ENCODE data around the gene AQP10.

The AQP10 gene

DNA sequence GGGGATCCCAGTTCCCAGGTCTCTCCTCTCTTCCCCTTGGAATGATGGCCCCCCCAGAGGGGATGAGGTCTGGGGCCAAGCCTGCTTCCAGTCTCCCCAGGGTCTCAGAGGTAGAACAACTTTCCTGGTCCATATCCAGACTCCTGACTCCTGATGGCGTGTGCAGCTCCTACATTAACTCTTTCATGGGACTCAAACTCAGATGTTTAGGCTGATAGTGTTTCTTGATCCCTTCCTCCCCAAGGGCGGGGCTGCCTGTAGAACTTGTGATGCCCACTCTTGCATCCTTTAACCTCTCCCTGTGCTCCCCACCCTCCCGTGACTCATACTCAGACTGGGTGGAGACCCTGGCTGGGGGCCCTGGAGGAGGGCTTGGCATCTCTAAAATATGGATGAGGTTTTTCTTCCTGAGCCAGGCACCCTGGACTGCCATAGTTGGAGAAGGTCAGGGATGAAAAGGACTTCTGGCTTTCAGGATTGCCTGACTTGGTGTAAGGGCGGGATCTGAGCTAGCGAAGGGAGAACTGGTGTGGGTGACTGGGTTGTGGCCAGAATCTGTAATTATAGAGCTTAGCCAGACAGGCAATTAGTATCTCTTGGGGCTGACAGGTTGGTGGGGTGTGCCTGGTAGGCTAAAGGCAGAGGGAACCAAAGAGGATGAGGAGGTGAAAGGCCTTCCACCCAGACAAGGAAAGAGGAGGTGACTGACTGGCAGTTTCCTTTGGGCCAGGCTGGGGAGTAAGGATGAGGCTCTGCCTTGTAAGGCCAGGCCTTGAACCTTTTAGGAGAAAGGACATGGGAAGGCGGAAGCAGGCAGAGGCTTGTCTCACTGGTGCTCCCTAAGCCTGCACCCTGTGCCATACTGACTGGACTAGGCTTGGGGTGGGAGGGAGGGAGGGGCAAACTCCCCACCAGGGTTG lies 5.9 kb downstream of the AQP10 start:
- Histone ChIP-seq H3K27me3 (ENCODE audit: insufficient read depth, low read depth) (peaks cover 11% of the 10 kb centered on the region), H3K36me3 (ENCODE audit: insufficient read depth) (peaks cover 4% of the 10 kb centered on the region; the same call in 1 of the 2 replicates), H3K9ac (peak overlapping the region; percentile 70), H3K4me1 (ENCODE audit: low read depth, poor library complexity, severe bottlenecking) (peaks cover 44% of the 10 kb centered on the region), H3K27ac (peak overlapping the region; percentile 59), H2AFZ (ENCODE audit: low read depth) (peak overlapping the region; percentile 86), H3K79me2 (ENCODE audit: insufficient read depth, low read depth) (peaks cover 14% of the 10 kb centered on the region; the same call in 1 of the 2 replicates), H4K20me1 (ENCODE audit: insufficient read depth) (no peaks in the 10 kb centered on the region), H3K4me3 (IDR thresholded peaks at IDR 0.05; ENCODE audit: insufficient read depth, low read depth, low read length) (peak overlapping the region; percentile 96), H3K4me2 (peak overlapping the region; percentile 95)
- TF ChIP-seq, protein P1, sequence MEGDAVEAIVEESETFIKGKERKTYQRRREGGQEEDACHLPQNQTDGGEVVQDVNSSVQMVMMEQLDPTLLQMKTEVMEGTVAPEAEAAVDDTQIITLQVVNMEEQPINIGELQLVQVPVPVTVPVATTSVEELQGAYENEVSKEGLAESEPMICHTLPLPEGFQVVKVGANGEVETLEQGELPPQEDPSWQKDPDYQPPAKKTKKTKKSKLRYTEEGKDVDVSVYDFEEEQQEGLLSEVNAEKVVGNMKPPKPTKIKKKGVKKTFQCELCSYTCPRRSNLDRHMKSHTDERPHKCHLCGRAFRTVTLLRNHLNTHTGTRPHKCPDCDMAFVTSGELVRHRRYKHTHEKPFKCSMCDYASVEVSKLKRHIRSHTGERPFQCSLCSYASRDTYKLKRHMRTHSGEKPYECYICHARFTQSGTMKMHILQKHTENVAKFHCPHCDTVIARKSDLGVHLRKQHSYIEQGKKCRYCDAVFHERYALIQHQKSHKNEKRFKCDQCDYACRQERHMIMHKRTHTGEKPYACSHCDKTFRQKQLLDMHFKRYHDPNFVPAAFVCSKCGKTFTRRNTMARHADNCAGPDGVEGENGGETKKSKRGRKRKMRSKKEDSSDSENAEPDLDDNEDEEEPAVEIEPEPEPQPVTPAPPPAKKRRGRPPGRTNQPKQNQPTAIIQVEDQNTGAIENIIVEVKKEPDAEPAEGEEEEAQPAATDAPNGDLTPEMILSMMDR (conservative IDR thresholded peaks at IDR 0.05; ENCODE audit: low read depth, low read length): peak; percentile 59

DNA sequence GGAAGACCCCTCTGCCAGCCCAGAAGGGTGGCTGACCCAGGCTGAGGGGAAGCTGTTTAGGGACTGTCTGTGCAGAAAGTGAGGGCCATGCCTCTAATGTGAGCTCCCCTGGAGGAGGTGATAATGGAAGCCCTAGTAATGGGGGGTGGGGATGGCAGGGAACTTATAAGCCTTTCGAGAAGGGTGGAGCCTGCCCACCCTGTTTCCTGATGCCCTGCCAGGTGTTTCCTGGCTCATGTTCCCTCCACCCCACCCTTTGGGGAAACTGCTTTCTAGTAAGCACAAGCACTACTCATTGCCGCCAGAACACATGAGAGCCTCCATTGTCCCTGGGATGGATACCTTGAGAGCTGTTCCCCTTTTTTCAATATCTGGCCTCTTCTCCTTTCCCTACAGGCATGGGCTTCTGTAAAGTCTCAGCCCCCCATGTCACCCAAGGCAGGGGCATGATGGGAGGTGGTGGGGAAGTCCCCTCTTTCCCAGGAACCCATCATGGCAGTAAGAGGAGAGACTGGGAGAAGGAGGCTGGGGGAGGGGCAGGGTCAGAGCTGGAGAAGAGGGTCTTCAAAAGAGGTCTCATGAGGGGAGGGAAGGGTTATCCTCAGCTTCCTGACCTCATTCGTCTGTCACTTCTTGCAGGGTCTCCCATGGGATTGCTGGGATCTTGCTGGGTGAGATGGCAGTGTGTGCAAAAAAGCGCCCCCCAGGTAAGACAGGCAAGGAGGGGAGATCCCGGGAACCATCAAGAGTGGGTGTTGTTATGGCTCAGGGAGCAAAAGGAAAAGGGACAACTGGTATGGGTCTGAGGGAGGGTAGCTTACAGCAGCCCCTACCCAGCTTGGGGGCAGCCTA lies 6.8 kb downstream of the AQP10 start:
- peak overlapping the region; percentile 95 for H3K4me2 ChIP-seq
- H3K4me3 ChIP-seq (IDR thresholded peaks at IDR 0.05; ENCODE audit: insufficient read depth, low read depth, low read length): peak overlapping the region; percentile 91
- peak overlapping the region; percentile 39 for H3K27ac ChIP-seq
- peaks cover 14% of the 10 kb centered on the region; the same call in 1 of the 2 replicates for H3K79me2 ChIP-seq (ENCODE audit: insufficient read depth, low read depth)
- peaks cover 11% of the 10 kb centered on the region for H3K27me3 ChIP-seq (ENCODE audit: insufficient read depth, low read depth)
- peaks cover 44% of the 10 kb centered on the region for H3K4me1 ChIP-seq (ENCODE audit: low read depth, poor library complexity, severe bottlenecking)
- H4K20me1 ChIP-seq (ENCODE audit: insufficient read depth): no peaks in the 10 kb centered on the region
- peaks cover 4% of the 10 kb centered on the region; the same call in 1 of the 2 replicates for H3K36me3 ChIP-seq (ENCODE audit: insufficient read depth)
- peak overlapping the region; percentile 60; the same call in 1 of the 2 replicates for H2AFZ ChIP-seq (ENCODE audit: low read depth)
- H3K9ac ChIP-seq: peak overlapping the region; percentile 29; the same call in 1 of the 2 replicates
- TF ChIP-seq, protein P1 (conservative IDR thresholded peaks at IDR 0.05; ENCODE audit: low read depth, low read length): no peak

DNA sequence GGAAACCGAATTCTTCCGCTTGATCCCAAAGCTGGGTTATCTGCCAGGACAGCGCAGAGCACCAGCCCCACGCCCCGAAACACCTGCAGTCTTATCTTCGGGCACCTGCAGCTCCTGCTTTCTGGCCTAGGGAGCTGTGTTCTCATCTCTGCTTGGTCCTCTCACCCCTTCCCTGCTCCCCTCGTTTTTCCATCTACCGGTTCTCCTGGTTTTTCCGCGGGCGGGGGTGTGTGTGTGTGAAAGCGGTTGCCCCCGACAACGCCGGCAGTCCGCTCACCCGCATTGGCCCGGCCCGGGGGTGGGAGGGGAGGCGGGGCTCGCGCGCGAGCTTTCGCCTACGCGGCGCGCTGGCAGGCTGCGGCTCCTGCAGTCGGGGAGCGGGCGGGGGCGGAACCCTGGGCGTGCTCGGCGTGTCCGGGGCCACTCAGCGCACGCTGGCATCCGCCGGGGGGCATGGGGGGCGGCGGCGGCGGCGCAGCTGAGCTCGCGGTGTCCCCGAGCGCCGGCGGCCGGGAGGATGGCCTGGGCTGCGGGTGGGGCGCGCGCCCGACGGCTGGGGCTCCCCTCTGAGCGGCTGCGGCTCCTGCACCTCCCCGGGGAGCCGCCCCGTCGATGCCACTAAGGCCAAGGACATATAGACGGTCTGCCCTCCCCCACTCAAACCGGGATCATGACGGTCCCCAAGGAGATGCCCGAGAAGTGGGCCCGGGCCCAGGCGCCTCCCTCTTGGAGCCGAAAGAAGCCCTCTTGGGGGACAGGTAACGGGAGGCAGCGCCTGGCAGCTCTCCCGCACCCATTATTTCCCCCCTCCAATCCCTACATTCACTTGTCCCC lies 7.6 kb downstream of the AQP10 start:
- Histone ChIP-seq H3K4me3 (IDR thresholded peaks at IDR 0.05; ENCODE audit: insufficient read depth, low read depth, low read length) (peak overlapping the region; percentile 91), H3K79me2 (ENCODE audit: insufficient read depth, low read depth) (peaks cover 14% of the 10 kb centered on the region; the same call in 1 of the 2 replicates), H3K36me3 (ENCODE audit: insufficient read depth) (peaks cover 4% of the 10 kb centered on the region; the same call in 1 of the 2 replicates), H3K27me3 (ENCODE audit: insufficient read depth, low read depth) (peaks cover 7% of the 10 kb centered on the region; the same call in 1 of the 2 replicates), H4K20me1 (ENCODE audit: insufficient read depth) (no peaks in the 10 kb centered on the region), H3K9ac (peak overlapping the region; percentile 29; the same call in 1 of the 2 replicates), H2AFZ (ENCODE audit: low read depth) (peak overlapping the region; percentile 60), H3K4me1 (ENCODE audit: low read depth, poor library complexity, severe bottlenecking) (peaks cover 44% of the 10 kb centered on the region), H3K4me2 (peak overlapping the region; percentile 95), H3K27ac (peak overlapping the region; percentile 39)
- TF ChIP-seq, protein P1 (conservative IDR thresholded peaks at IDR 0.05; ENCODE audit: low read depth, low read length): no peak
